ENCODE data around the gene SELP.

SELP gene

GRCh38 chr1:169623132-169623926 lies 6.6 kb downstream of the SELP start:
- DNase-seq (ENCODE audit: insufficient read length, low spot score) (no peak), FAIRE-seq (no peak)

- DNase-seq (ENCODE audit: insufficient read length, low spot score): no peak
- no peak for FAIRE-seq
These were observed 9.4 kb downstream of the SELP start for GRCh38 chr1:169620565-169620964.

- FAIRE-seq: no peak
- no peak for DNase-seq (ENCODE audit: insufficient read length, low spot score)
These were observed 11.6 kb downstream of the SELP start for GRCh38 chr1:169618367-169618766.

- FAIRE-seq (no peak), DNase-seq (ENCODE audit: insufficient read length, low spot score) (no peak)
These were observed 14.1 kb downstream of the SELP start for GRCh38 chr1:169615803-169616202.

- DNase-seq (ENCODE audit: insufficient read length, low spot score) (no peak), FAIRE-seq (no peak)
These were observed 19.1 kb downstream of the SELP start for GRCh38 chr1:169610858-169611257.

GRCh38 chr1:169610108-169610507 lies 19.8 kb downstream of the SELP start:
- DNase-seq (ENCODE audit: insufficient read length, low spot score) (no peak), FAIRE-seq (no peak)

GRCh38 chr1:169608226-169608625 lies 21.7 kb downstream of the SELP start:
- FAIRE-seq: no peak
- DNase-seq (ENCODE audit: insufficient read length, low spot score): no peak

GRCh38 chr1:169604781-169605560 lies 25.0 kb downstream of the SELP start:
- DNase-seq (ENCODE audit: insufficient read length, low spot score) (no peak), FAIRE-seq (no peak)

GRCh38 chr1:169601096-169601881 lies 28.6 kb downstream of the SELP start:
- FAIRE-seq (no peak), DNase-seq (ENCODE audit: insufficient read length, low spot score) (peak; percentile 5)

- no peak for FAIRE-seq
- no peak for DNase-seq (ENCODE audit: insufficient read length, low spot score)
These were observed 33.9 kb downstream of the SELP start for GRCh38 chr1:169595764-169596711.

GRCh38 chr1:169594391-169594790 lies 35.5 kb downstream of the SELP start:
- no peak for DNase-seq (ENCODE audit: insufficient read length, low spot score)
- no peak for FAIRE-seq

- FAIRE-seq (no peak), DNase-seq (ENCODE audit: insufficient read length, low spot score) (no peak)
These were observed 39.0 kb downstream of the SELP start for GRCh38 chr1:169590932-169591331.

- DNase-seq (ENCODE audit: insufficient read length, low spot score) (no peak), FAIRE-seq (no peak)
These were observed 41.0 kb downstream of the SELP start for GRCh38 chr1:169588785-169589485.

GRCh38 chr1:169588112-169588511 lies 41.8 kb downstream of the SELP start:
- no peak for FAIRE-seq
- no peak for DNase-seq (ENCODE audit: insufficient read length, low spot score)

GRCh38 chr1:169586395-169587255 lies 43.3 kb downstream of the SELP start, which contains the start of gene F5:
Gene F5 (minus strand): TSS chr1:169586481. CDS start chr1:169586386, 95 bp downstream.
- FAIRE-seq: no peak

GRCh38 chr1:169586067-169586394 lies 43.9 kb downstream of the SELP start:
- FAIRE-seq (no peak), DNase-seq (ENCODE audit: insufficient read length, low spot score) (no peak)

More at GRCh38 chr1:169586395-169587255, 43.3 kb downstream of the SELP start, which contains the start of gene F5:
- peak; percentile 31 for DNase-seq (ENCODE audit: insufficient read length, low spot score)

GRCh38 chr1:169585181-169585580 lies 44.7 kb downstream of the SELP start:
- DNase-seq (ENCODE audit: insufficient read length, low spot score): no peak
- no peak for FAIRE-seq

GRCh38 chr1:169584483-169585144 lies 45.3 kb downstream of the SELP start:
- DNase-seq (ENCODE audit: insufficient read length, low spot score): no peak
- no peak for FAIRE-seq

All from HTR-8/SVneo (cell line).